CD4-positive, alpha-beta T cell (primary cell): ENCODE measurements around the gene SLC22A12. TPM values are rescaled to one million over a fixed set of nuclear protein-coding genes. Genes with fewer than 3 reads are reported as not detected.

Experiments
- ATAC-seq: fragments of 200-7000 bp; cut with Tn5 transposase; one replicate; pipeline ENCODE4 v1.10.0; 2022; ENCODE audit warnings: mild to moderate bottlenecking; ENCODE audit not compliant: poor library complexity
- CTCF ChIA-PET: fragments of 350-600 bp; sonication (Branson Sonifier 250); formaldehyde crosslinking; loops from one replicate; lab custom pipeline; 2021; ENCODE audit warnings: antibody characterized with exemption, inconsistent platforms; lab: Charles Lee
- POLR2A ChIA-PET: fragments of 350-600 bp; sonication (Branson Sonifier 250); formaldehyde crosslinking; loops from one replicate; lab custom pipeline; 2021; ENCODE audit warnings: antibody characterized with exemption, inconsistent platforms; lab: Charles Lee
- DNase-seq, 14 experiments: peaks; one replicate each; pipeline ENCODE4 v3.0.0-alpha.2; 2013 to 2020; ENCODE audit warnings: mixed read lengths in 2 of 14
- H3K27ac ChIP-seq, 2 donors: one replicate each; pipeline versions ENCODE4 v1.5.1 to v1.7.0; 2013; ENCODE audit warnings: low read length in 2 of 2, low read depth in 1 of 2, mild to moderate bottlenecking in 1 of 2
- H3K27me3 ChIP-seq, 2 experiments: 1 replicate in 1 of 2; 2 replicates in 1 of 2; pipeline versions ENCODE4 v1.6.1 to v1.7.0; 2013; ENCODE audit warnings: low read length in 2 of 2, control low read depth in 1 of 2, mild to moderate bottlenecking in 1 of 2, moderate library complexity in 1 of 2; ENCODE audit not compliant: insufficient read depth in 2 of 2, control insufficient read depth in 1 of 2
- H3K36me3 ChIP-seq: one replicate; pipeline ENCODE4 v1.6.1; 2013; ENCODE audit warnings: low read length, control low read depth; ENCODE audit not compliant: insufficient read depth
- H3K4me1 ChIP-seq: one replicate; pipeline ENCODE4 v1.6.1; 2013; ENCODE audit warnings: low read length, control low read depth; ENCODE audit not compliant: insufficient read depth
- H3K4me3 ChIP-seq: one replicate; pipeline ENCODE4 v1.5.1; 2013; ENCODE audit warnings: mild to moderate bottlenecking, low read length, moderate library complexity
- H3K9me3 ChIP-seq, 2 experiments: 1 replicate in 1 of 2; 2 replicates in 1 of 2; pipeline versions ENCODE4 v1.6.1 to v1.7.0; 2013; ENCODE audit warnings: low read length in 2 of 2, mild to moderate bottlenecking in 2 of 2, control low read depth in 1 of 2, moderate library complexity in 1 of 2; ENCODE audit not compliant: control insufficient read depth in 1 of 2, insufficient read depth in 1 of 2
- H3K27ac Mint-ChIP-seq: one replicate; pipeline ENCODE4 v1.8.0; 2020; ENCODE audit warnings: mixed read lengths
- H3K27me3 Mint-ChIP-seq: one replicate; pipeline ENCODE4 v1.8.0; 2021; ENCODE audit warnings: mixed read lengths
- H3K36me3 Mint-ChIP-seq: one replicate; pipeline ENCODE4 v1.8.0; 2021; ENCODE audit warnings: low read depth, mixed read lengths
- H3K4me1 Mint-ChIP-seq: one replicate; pipeline ENCODE4 v1.8.0; 2021; ENCODE audit warnings: low read depth, mixed read lengths
- H3K4me3 Mint-ChIP-seq: one replicate; pipeline ENCODE4 v1.8.0; 2020; ENCODE audit warnings: mild to moderate bottlenecking, mixed read lengths
- H3K9me3 Mint-ChIP-seq: one replicate; pipeline ENCODE4 v1.8.0; 2020; ENCODE audit warnings: mixed read lengths
- intact Hi-C, 2 experiments: fragments of 100-400 bp; cut with DNase I in 1 of 2; cut with micrococcal nuclease in 1 of 2; formaldehyde crosslinking; loops; one replicate each; pipeline versions ENCODE4 v1.15.1 to v1.9.0; 2023 to 2025; cut with DNase I, micrococcal nuclease
- total RNA-seq, 174 experiments: library from RNA in 2 of 174; stranded (reverse) in 2 of 174; gene quantifications; one replicate each; pipeline ENCODE4 v1.2.3 and lab custom pipeline; 2021 to 2026
- TF ChIP-seq, protein P1 (sequence below): fragments of 200-600 bp; IDR thresholded peaks from one replicate; pipeline ENCODE4 v1.8.0; 2022; ENCODE audit warnings: antibody characterized with exemption, mild to moderate bottlenecking

SLC22A12 gene
- total RNA-seq, 2 experiments from 2014 or later, result not detected

DNA sequence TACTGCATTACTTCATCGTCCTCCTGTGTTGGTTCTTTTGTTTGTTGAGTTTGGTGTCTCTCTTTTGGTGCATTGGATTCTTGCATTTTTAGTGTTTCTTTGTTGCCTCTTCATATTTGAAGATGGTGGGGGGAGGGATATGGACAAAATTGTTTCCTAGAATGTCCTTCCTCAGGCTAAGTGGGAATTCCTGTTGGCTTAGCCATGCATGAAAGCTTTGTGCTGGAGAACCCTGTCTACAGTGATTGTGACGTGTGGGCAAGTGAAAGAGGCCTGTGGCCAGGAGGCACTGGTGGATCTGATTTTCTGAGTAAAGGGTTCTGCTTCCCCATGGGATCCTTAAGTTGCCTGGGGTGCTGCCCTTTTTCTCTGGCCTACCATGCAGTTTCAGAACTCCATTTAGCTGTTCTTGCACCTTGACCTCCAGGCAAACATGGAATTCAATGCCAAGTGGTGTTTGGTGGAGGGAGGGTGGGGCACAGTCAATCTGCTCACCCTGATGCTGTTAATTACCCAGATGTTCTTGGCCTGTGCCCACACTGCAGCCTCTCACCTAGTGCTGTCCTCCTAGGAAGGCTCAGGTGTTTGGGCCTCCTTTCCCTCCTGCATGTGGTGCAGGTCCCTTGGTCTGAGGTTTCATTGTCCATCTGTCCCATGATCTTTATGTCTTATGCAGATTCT is 46.3 kb upstream of the SLC22A12 start:
- Histone ChIP-seq H3K4me1 (no peaks in the 10 kb centered on the region), H3K36me3 (no peaks in the 10 kb centered on the region), H3K27ac (no peak overlapping the region), H3K27me3 (peaks cover 0 to 4% of the 10 kb centered on the region in 2 experiments), H3K9me3 (peaks cover 0 to 5% of the 10 kb centered on the region in 2 experiments), H3K4me3 (no peak overlapping the region)
- POLR2A ChIA-PET, result no interaction called here
- Mint-ChIP-seq H3K27ac (no peak overlapping the region), H3K9me3 (no peaks in the 10 kb centered on the region), H3K4me3 (no peak overlapping the region), H3K4me1 (no peaks in the 10 kb centered on the region), H3K27me3 (peaks cover 15% of the 10 kb centered on the region), H3K36me3 (no peaks in the 10 kb centered on the region)
- ATAC-seq (no peak), DNase-seq (no peak)
- TF ChIP-seq, protein P1, sequence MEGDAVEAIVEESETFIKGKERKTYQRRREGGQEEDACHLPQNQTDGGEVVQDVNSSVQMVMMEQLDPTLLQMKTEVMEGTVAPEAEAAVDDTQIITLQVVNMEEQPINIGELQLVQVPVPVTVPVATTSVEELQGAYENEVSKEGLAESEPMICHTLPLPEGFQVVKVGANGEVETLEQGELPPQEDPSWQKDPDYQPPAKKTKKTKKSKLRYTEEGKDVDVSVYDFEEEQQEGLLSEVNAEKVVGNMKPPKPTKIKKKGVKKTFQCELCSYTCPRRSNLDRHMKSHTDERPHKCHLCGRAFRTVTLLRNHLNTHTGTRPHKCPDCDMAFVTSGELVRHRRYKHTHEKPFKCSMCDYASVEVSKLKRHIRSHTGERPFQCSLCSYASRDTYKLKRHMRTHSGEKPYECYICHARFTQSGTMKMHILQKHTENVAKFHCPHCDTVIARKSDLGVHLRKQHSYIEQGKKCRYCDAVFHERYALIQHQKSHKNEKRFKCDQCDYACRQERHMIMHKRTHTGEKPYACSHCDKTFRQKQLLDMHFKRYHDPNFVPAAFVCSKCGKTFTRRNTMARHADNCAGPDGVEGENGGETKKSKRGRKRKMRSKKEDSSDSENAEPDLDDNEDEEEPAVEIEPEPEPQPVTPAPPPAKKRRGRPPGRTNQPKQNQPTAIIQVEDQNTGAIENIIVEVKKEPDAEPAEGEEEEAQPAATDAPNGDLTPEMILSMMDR, result no peak
- intact Hi-C loops, result no loop called here
- CTCF ChIA-PET, result no interaction called here

DNA sequence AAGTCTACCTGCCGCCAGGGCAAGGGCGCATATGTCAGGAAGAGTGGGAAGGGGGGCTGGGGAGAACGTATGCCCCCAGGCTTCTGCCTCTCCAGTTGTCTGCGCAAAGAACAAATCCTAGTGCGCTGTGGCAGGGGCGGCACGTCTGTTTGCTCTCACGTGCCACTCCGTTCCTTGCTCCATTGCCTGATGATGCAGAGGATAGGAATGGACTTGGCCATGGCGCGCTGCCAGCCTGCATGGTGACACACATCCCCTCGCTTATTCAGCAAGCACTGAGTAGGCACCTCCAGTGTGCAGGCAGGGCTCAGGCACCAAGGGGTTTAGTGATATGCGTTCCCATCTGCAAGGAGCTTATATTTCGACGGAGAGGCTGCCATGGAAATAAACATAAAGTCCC is 45.4 kb upstream of the SLC22A12 start:
- ATAC-seq (no peak), DNase-seq (no peak)
- Histone ChIP-seq H3K27me3 (no peaks in the 10 kb centered on the region), H3K36me3 (no peaks in the 10 kb centered on the region), H3K27ac (no peak overlapping the region), H3K4me3 (no peak overlapping the region), H3K4me1 (no peaks in the 10 kb centered on the region), H3K9me3 (peaks cover 0 to 5% of the 10 kb centered on the region in 2 experiments)
- H3K4me1 Mint-ChIP-seq, result no peaks in the 10 kb centered on the region
- H3K4me3 Mint-ChIP-seq, result no peak overlapping the region
- intact Hi-C loops, result no loop called here
- H3K36me3 Mint-ChIP-seq, result no peaks in the 10 kb centered on the region
- CTCF ChIA-PET, result no interaction called here
- no peak overlapping the region for H3K27ac Mint-ChIP-seq
- peaks cover 9% of the 10 kb centered on the region for H3K27me3 Mint-ChIP-seq
- H3K9me3 Mint-ChIP-seq, result no peaks in the 10 kb centered on the region
- TF ChIP-seq, protein P1, result no peak
- POLR2A ChIA-PET, result no interaction called here

DNA sequence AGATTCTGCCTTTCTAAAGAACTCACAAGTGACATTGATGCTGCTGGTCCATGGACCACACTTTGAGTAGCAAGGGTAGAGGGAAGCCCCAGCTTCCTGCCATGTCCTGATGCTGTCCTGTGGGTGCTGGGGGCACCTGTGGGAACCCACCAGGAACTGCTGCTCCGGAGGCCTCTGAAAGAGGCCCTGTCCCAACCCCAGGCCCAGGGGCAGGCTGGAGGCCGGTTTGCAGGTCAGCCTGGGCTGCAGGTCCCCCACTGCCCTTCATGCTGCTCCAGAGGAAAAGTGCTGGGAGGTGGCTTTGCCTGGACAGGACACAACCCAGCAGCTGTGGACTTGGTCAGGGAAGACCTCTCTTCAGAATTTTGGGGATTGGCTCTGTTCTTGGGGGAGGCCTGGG is 44.8 kb upstream of the SLC22A12 start:
- Histone ChIP-seq H3K4me3 (no peak overlapping the region), H3K27ac (no peak overlapping the region), H3K4me1 (no peaks in the 10 kb centered on the region), H3K36me3 (no peaks in the 10 kb centered on the region), H3K27me3 (no peaks in the 10 kb centered on the region), H3K9me3 (peaks cover 0 to 5% of the 10 kb centered on the region in 2 experiments)
- CTCF ChIA-PET, result no interaction called here
- TF ChIP-seq, protein P1, result no peak
- Mint-ChIP-seq H3K27me3 (peaks cover 6% of the 10 kb centered on the region), H3K36me3 (no peaks in the 10 kb centered on the region), H3K27ac (no peak overlapping the region), H3K4me1 (no peaks in the 10 kb centered on the region), H3K9me3 (no peaks in the 10 kb centered on the region), H3K4me3 (no peak overlapping the region)
- POLR2A ChIA-PET, result no interaction called here
- intact Hi-C loops, result no loop called here
- DNase-seq (no peak), ATAC-seq (no peak)
